Osteoblast (primary cell): Measurements from ENCODE around the gene FAT3. TPM values are rescaled to one million over a fixed set of nuclear protein-coding genes. Genes with fewer than 3 reads are reported as not detected.

ENCODE experiments used
- DNase-seq: peaks from one replicate; pipeline ENCODE4 v3.0.0; 2011; ENCODE audit warnings: low spot score, mixed read lengths; ENCODE audit not compliant: insufficient read length; ENCODE audit errors: missing footprints
- H2AFZ ChIP-seq: 2 replicates; pipeline ENCODE4 v1.6.0; 2011; ENCODE audit warnings: mild to moderate bottlenecking, low read length
- H3K27ac ChIP-seq: 2 replicates; pipeline ENCODE4 v1.5.1; 2011; ENCODE audit warnings: mild to moderate bottlenecking, low read depth, low read length, moderate library complexity
- H3K27me3 ChIP-seq: 2 replicates; pipeline ENCODE4 v1.6.0; 2012; ENCODE audit warnings: mild to moderate bottlenecking, control low read depth, inconsistent platforms, low read length, moderate library complexity; ENCODE audit not compliant: insufficient read depth
- H3K36me3 ChIP-seq: 2 replicates; pipeline ENCODE4 v1.5.1; 2011; ENCODE audit warnings: mild to moderate bottlenecking, low read length, control low read depth, moderate library complexity; ENCODE audit not compliant: insufficient read depth
- H3K4me1 ChIP-seq: 2 replicates; pipeline ENCODE4 v1.5.1; 2011; ENCODE audit warnings: mild to moderate bottlenecking, low read length, control low read depth, moderate library complexity; ENCODE audit not compliant: insufficient read depth
- H3K4me2 ChIP-seq: 2 replicates; pipeline ENCODE4 v1.6.0; 2011; ENCODE audit warnings: mild to moderate bottlenecking, low read length; ENCODE audit not compliant: insufficient read depth
- H3K4me3 ChIP-seq: fragments of 200-600 bp; sonication (generic); 3 replicates; pipeline ENCODE4 v1.5.1; 2012; ENCODE audit warnings: mild to moderate bottlenecking, low read length, inconsistent platforms; ENCODE audit not compliant: insufficient read depth
- H3K79me2 ChIP-seq: 2 replicates; pipeline ENCODE4 v1.6.0; 2012; ENCODE audit warnings: mild to moderate bottlenecking, low read length, control low read depth, inconsistent platforms; ENCODE audit not compliant: insufficient read depth
- H3K9me3 ChIP-seq: 2 replicates; pipeline ENCODE4 v1.5.1; 2011; ENCODE audit warnings: low read depth, low read length, control low read depth
- H4K20me1 ChIP-seq: 2 replicates; pipeline ENCODE4 v1.6.0; 2012; ENCODE audit warnings: mild to moderate bottlenecking, low read length, control low read depth; ENCODE audit not compliant: insufficient read depth
- CTCF ChIP-seq: IDR thresholded peaks from 2 replicates; pipeline ENCODE4 v1.5.1; 2011; ENCODE audit warnings: mild to moderate bottlenecking, low read depth, low read length, moderate library complexity; ENCODE audit errors: extremely low read depth
- total RNA-seq: library from RNA; depleted of rRNA; stranded (reverse); fragments of >200 nt; gene quantifications from 2 replicates; pipeline ENCODE4 v1.2.3, GENCODE V29; 2012

FAT3 gene
- total RNA-seq, 1 donor = 2.2 TPM

GRCh38 chr11:92264350-92264749, 39.7 kb downstream of the FAT3 start:
- H3K4me1 ChIP-seq = peaks cover 17% of the 10 kb centered on the region
- no peak overlapping the region for H3K4me3 ChIP-seq
- no peaks in the 10 kb centered on the region for H3K27me3 ChIP-seq
- H2AFZ ChIP-seq = no peak overlapping the region
- no peaks in the 10 kb centered on the region for H4K20me1 ChIP-seq
- H3K36me3 ChIP-seq = no peaks in the 10 kb centered on the region
- no peak overlapping the region for H3K27ac ChIP-seq
- no peak for TF ChIP-seq CTCF
- no peaks in the 10 kb centered on the region for H3K9me3 ChIP-seq
- no peaks in the 10 kb centered on the region for H3K79me2 ChIP-seq
- no peak overlapping the region for H3K4me2 ChIP-seq
- no peak for DNase-seq

GRCh38 chr11:92266806-92267205, 42.2 kb downstream of the FAT3 start:
- Histone ChIP-seq H3K4me2 (no peak overlapping the region), H3K4me1 (peaks cover 21% of the 10 kb centered on the region), H3K36me3 (no peaks in the 10 kb centered on the region), H4K20me1 (no peaks in the 10 kb centered on the region), H3K27me3 (no peaks in the 10 kb centered on the region), H3K79me2 (no peaks in the 10 kb centered on the region), H3K27ac (no peak overlapping the region), H2AFZ (no peak overlapping the region), H3K4me3 (no peak overlapping the region), H3K9me3 (no peaks in the 10 kb centered on the region)
- DNase-seq = peak; percentile 2
- TF ChIP-seq CTCF = no peak

DNA sequence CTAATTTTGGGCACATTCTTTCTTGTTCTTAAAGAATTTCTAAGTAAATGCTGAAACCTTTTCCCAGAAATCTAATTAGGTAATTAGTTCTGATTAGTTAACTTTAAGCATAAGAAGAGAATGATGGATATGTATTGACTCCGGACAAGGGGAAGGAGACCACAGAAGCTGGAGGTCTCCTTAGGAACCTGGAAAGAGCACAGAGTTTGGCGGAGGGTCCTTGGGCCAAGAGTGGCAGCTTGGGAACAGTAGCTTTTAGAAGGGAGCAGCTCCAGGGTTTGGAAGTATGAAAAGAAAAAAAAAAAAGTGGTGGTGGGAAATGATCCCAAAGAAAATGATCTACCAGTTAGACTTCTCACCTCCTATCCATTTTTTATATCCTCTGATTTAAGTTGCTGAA, 42.7 kb downstream of the FAT3 start:
- H3K9me3 ChIP-seq = no peaks in the 10 kb centered on the region
- peaks cover 21% of the 10 kb centered on the region for H3K4me1 ChIP-seq

DNA sequence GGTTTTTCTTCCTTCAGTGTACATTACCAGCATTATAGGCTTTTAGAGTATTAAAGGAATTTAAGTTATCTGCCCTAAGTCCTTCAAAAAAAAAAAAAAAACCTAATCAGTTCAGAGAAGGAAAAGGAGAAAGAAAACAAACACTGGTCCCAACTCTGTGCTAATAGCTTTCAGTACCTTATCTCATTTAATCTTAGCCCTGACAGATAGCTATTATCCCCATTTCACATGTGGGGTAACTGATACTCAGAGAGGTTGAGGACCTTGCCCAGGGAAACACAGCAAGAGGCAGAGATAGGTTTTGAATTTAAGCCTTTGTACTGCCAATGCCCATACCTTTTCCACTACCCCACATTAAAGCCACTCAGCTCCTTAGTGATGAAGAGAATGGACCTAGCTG, 43.4 kb downstream of the FAT3 start:
- Histone ChIP-seq H3K27me3 (no peaks in the 10 kb centered on the region), H3K27ac (no peak overlapping the region), H3K4me1 (peaks cover 21% of the 10 kb centered on the region), H3K9me3 (no peaks in the 10 kb centered on the region), H4K20me1 (no peaks in the 10 kb centered on the region), H3K4me2 (no peak overlapping the region), H3K36me3 (no peaks in the 10 kb centered on the region), H3K4me3 (no peak overlapping the region), H2AFZ (no peak overlapping the region), H3K79me2 (no peaks in the 10 kb centered on the region)
- no peak for TF ChIP-seq CTCF
- DNase-seq = no peak

More for the DNA sequence above, 42.7 kb downstream of the FAT3 start:
- no peak overlapping the region for H3K4me3 ChIP-seq
- H3K27ac ChIP-seq = no peak overlapping the region
- TF ChIP-seq CTCF = no peak
- H3K79me2 ChIP-seq = no peaks in the 10 kb centered on the region
- no peak overlapping the region for H3K4me2 ChIP-seq
- H3K36me3 ChIP-seq = no peaks in the 10 kb centered on the region
- no peaks in the 10 kb centered on the region for H4K20me1 ChIP-seq
- DNase-seq = no peak
- no peaks in the 10 kb centered on the region for H3K27me3 ChIP-seq
- H2AFZ ChIP-seq = no peak overlapping the region
